OCI-LY3 (cell line): ENCODE measurements around the gene PICALM.
A peak's percentile ranks its signal among the peaks of the same experiment; 100 is the strongest.

Source experiments
- H2AFZ ChIP-seq: fragments of 200-600, 300-600 bp; shearing (Covaris generic); 2 replicates; pipeline ENCODE4 v1.6.0; 2014; ENCODE audit warnings: antibody characterized with exemption, low read depth, low read length
- H3K27ac ChIP-seq: fragments of 200-600, 300-600 bp; sonication (generic); 2 replicates; pipeline ENCODE4 v1.5.1; 2014; ENCODE audit warnings: mild to moderate bottlenecking, low read length, moderate library complexity, mixed read lengths
- H3K27me3 ChIP-seq: fragments of 200-600, 300-600 bp; sonication (generic); 2 replicates; pipeline ENCODE4 v1.6.1; 2014; ENCODE audit warnings: low read depth, low read length, mixed read lengths
- H3K36me3 ChIP-seq: fragments of 200-600, 300-600 bp; sonication (generic); replicated peaks from 2 replicates; pipeline ENCODE3; 2014; ENCODE audit warnings: low read depth, low read length, mixed read lengths
- H3K4me1 ChIP-seq: fragments of 300-600, 200-600 bp; sonication (generic); 2 replicates; pipeline ENCODE4 v1.6.1; 2014; ENCODE audit warnings: low read length, mixed read lengths
- H3K4me2 ChIP-seq: fragments of 200-600, 300-600 bp; sonication (generic); 2 replicates; pipeline ENCODE4 v1.6.1; 2014; ENCODE audit warnings: low read length, mixed read lengths
- H3K4me3 ChIP-seq: fragments of 300-600, 200-600 bp; sonication (generic); 2 replicates; pipeline ENCODE4 v1.5.1; 2014; ENCODE audit warnings: antibody characterized with exemption, mild to moderate bottlenecking, low read length, moderate library complexity
- H3K79me2 ChIP-seq: fragments of 300-600, 200-600 bp; shearing (Covaris generic); 2 replicates; pipeline ENCODE4 v1.6.1; 2014; ENCODE audit warnings: mild to moderate bottlenecking, low read length, mixed read lengths
- H3K9ac ChIP-seq: fragments of 300-600, 200-600 bp; shearing (Covaris generic); 2 replicates; pipeline ENCODE4 v1.6.0; 2014; ENCODE audit warnings: mild to moderate bottlenecking, low read length, moderate library complexity
- H3K9me3 ChIP-seq: fragments of 200-600, 300-600 bp; shearing (Covaris generic); 2 replicates; pipeline ENCODE4 v1.6.1; 2014; ENCODE audit warnings: low read length, mixed read lengths; ENCODE audit not compliant: insufficient read depth
- H4K20me1 ChIP-seq: fragments of 200-600, 300-600 bp; sonication (generic); 2 replicates; pipeline ENCODE4 v1.6.1; 2016; ENCODE audit warnings: low read length, mixed read lengths; ENCODE audit not compliant: insufficient read depth
- EZH2phosphoT487 ChIP-seq: fragments of 200-600 bp; shearing (Covaris generic); IDR thresholded peaks from 2 replicates; pipeline ENCODE4 v1.6.1; 2018; ENCODE audit warnings: antibody characterized with exemption, mixed run types, low read depth
- TF ChIP-seq, protein P1 (sequence below): fragments of 200-600, 300-600 bp; sonication (generic); IDR thresholded peaks from 2 replicates; pipeline ENCODE4 v1.5.1; 2014; ENCODE audit warnings: antibody characterized with exemption, low read length, low read depth

The PICALM gene

DNA sequence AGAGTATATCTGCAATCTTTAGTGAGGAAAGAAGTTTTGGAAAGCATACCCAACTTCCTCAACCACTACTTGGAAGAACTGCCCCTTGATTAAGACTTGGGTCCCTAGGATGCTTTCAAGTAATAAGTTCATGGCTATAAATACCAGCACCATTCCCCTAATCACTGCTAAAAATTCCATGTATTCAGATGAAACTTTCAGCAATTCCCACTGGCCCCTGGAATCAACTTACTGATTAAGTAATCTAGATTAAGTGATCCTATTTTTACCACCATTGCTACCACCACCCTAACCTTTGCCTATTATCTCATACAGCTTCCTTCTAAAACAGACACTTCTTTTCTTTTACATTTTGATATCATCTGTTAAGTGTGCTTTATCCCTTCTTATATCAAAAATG, 10.5 kb downstream of the PICALM start:
- TF ChIP-seq, protein P1, sequence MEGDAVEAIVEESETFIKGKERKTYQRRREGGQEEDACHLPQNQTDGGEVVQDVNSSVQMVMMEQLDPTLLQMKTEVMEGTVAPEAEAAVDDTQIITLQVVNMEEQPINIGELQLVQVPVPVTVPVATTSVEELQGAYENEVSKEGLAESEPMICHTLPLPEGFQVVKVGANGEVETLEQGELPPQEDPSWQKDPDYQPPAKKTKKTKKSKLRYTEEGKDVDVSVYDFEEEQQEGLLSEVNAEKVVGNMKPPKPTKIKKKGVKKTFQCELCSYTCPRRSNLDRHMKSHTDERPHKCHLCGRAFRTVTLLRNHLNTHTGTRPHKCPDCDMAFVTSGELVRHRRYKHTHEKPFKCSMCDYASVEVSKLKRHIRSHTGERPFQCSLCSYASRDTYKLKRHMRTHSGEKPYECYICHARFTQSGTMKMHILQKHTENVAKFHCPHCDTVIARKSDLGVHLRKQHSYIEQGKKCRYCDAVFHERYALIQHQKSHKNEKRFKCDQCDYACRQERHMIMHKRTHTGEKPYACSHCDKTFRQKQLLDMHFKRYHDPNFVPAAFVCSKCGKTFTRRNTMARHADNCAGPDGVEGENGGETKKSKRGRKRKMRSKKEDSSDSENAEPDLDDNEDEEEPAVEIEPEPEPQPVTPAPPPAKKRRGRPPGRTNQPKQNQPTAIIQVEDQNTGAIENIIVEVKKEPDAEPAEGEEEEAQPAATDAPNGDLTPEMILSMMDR, result no peak
- TF ChIP-seq EZH2phosphoT487, result no peak
- no peaks in the 10 kb centered on the region for H3K9me3 ChIP-seq
- no peak overlapping the region for H3K4me3 ChIP-seq
- peaks cover 98% of the 10 kb centered on the region for H4K20me1 ChIP-seq
- peaks cover 12% of the 10 kb centered on the region for H3K36me3 ChIP-seq
- no peak overlapping the region for H3K4me2 ChIP-seq
- H3K27me3 ChIP-seq, result no peaks in the 10 kb centered on the region
- no peak overlapping the region for H3K27ac ChIP-seq
- H3K4me1 ChIP-seq, result peaks cover 28% of the 10 kb centered on the region
- H2AFZ ChIP-seq, result no peak overlapping the region
- H3K9ac ChIP-seq, result no peak overlapping the region
- H3K79me2 ChIP-seq, result peaks cover 100% of the 10 kb centered on the region

DNA sequence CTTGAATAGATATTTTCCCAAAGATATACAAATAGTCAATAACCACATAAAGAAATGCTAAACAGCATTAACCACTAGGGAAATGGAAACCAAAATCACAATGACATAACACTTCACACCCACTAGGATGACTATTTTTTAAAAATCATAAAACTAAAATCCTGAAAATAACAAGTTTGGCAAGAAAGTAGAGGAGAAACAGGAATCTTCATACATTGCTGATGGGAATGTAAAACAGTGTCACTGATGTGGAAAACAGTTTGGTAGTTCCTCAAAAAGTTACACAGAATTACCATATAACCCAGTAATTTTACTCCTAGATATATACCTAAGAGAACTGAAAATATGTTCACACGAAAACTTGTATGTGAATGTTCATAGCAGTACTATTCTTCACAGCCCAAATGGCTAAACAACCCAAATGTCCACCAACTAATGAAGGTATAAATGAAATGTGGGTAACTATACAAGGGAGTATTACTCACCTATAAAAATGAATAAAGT, 12.5 kb downstream of the PICALM start:
- Histone ChIP-seq H3K79me2 (peaks cover 100% of the 10 kb centered on the region), H3K9me3 (no peaks in the 10 kb centered on the region), H3K4me2 (peak overlapping the region; percentile 0; the same call in 1 of the 2 replicates), H2AFZ (no peak overlapping the region), H3K4me3 (no peak overlapping the region), H3K4me1 (peaks cover 26% of the 10 kb centered on the region), H3K36me3 (peaks cover 18% of the 10 kb centered on the region), H3K27ac (no peak overlapping the region; the same call in 1 of the 2 replicates), H3K9ac (no peak overlapping the region), H3K27me3 (no peaks in the 10 kb centered on the region), H4K20me1 (peaks cover 98% of the 10 kb centered on the region)
- TF ChIP-seq EZH2phosphoT487, result no peak
- TF ChIP-seq, protein P1, result no peak

DNA sequence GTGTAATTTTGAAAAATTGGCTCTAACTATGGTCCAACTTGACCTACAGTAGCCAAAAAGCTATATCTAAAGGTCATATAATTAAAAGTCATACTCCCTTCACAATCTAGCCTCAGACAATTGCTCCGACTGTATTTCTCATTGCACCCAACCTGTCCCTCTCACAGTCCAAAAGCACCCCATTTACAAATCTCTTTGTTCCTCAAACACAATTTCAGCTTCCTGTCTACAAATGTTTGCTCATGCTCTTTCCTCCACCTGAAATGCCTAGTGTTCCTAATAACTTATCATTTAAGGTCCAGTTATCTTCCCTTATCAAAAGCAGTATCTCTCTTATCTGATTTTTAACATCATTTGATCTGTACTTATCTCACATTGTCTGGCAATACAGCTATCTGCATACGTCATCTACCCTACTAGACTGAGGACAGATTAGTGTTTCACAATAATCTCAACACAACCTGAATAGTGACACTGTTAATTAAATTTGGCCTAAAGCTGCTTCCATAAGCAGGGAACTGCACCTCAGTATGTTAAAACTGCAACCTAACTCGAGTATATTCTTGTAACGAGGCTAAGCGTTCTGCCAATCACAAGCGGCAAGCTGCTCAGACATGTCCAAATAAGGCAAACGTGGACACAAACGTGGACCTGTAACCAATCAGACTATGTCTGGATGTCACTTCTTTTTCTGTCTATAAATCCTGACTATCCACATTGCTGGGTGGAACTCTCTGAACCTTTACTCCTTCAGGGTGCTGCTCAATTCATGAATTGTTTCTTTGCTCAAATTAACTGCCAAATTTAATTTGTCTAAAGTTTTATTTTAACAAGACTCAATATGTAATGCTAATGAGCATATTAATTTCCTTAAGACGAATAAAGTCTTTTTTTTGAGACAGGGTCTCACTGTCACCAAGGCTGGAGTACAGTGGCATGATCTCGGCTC, 15.9 kb downstream of the PICALM start:
- H3K4me3 ChIP-seq, result no peak overlapping the region
- H3K4me1 ChIP-seq, result peaks cover 31% of the 10 kb centered on the region
- no peak for TF ChIP-seq EZH2phosphoT487
- H3K4me2 ChIP-seq, result 0 out of 2 replicates have a peak overlapping the region, but pooled peaks have one; percentile 3
- H2AFZ ChIP-seq, result no peak overlapping the region
- H3K27ac ChIP-seq, result no peak overlapping the region
- H3K27me3 ChIP-seq, result no peaks in the 10 kb centered on the region
- peaks cover 100% of the 10 kb centered on the region for H3K79me2 ChIP-seq
- H4K20me1 ChIP-seq, result peaks cover 98% of the 10 kb centered on the region
- H3K9ac ChIP-seq, result no peak overlapping the region
- H3K9me3 ChIP-seq, result no peaks in the 10 kb centered on the region
- H3K36me3 ChIP-seq, result peaks cover 11% of the 10 kb centered on the region

DNA sequence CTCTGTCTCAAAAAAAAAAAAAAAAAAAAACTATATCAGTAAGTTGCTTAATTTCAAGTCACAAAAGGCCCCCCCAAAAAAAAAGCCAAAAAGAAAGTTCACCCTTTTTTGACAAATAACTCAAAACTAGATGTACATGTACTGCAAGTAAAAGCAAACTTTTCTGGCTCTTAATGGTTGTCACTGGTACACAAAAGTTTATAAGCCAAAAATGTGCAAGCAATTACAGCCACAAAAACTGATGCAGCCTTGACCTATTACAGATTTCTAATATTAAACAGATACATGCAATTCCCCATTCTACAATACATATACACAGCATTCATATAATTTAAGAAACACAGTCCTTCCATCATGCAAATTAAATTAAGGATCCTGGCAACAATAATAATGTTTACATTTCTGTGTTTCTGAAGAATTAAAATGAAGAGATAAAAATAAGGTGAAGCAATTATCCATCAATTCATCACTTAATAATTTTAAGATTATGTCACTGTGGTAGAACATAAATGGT, 18.6 kb downstream of the PICALM start:
- TF ChIP-seq, protein P1, result no peak
- TF ChIP-seq EZH2phosphoT487, result no peak
- no peak overlapping the region for H3K4me2 ChIP-seq
- no peak overlapping the region for H2AFZ ChIP-seq
- H3K36me3 ChIP-seq, result peaks cover 14% of the 10 kb centered on the region
- peaks cover 100% of the 10 kb centered on the region for H3K79me2 ChIP-seq
- H3K27ac ChIP-seq, result no peak overlapping the region
- no peak overlapping the region for H3K4me3 ChIP-seq
- H4K20me1 ChIP-seq, result peaks cover 99% of the 10 kb centered on the region
- no peaks in the 10 kb centered on the region for H3K27me3 ChIP-seq
- peaks cover 44% of the 10 kb centered on the region for H3K4me1 ChIP-seq
- H3K9ac ChIP-seq, result no peak overlapping the region
- no peaks in the 10 kb centered on the region for H3K9me3 ChIP-seq
